Urinary bladder (tissue), 4 donors: ENCODE measurements around the gene ASF1A. TPM values are rescaled to one million over a fixed set of nuclear protein-coding genes. Genes with fewer than 3 reads are reported as not detected.
"Not testable (repeated sequence)": the region's sequence is repeated elsewhere in the genome, so short reads cannot be mapped to it uniquely, and the experiment has no call there.

ENCODE experiments used
- DNase-seq: peaks from one replicate; pipeline ENCODE4 v3.0.0-alpha.2; 2015; ENCODE audit errors: extremely low spot score
- H3K27ac ChIP-seq: one replicate; pipeline ENCODE4 v1.5.1; 2013; ENCODE audit warnings: low read depth, mild to moderate bottlenecking, moderate library complexity
- H3K36me3 ChIP-seq: one replicate; pipeline ENCODE4 v1.6.1; 2013; ENCODE audit warnings: mild to moderate bottlenecking, moderate library complexity; ENCODE audit not compliant: insufficient read depth
- H3K4me1 ChIP-seq: one replicate; pipeline ENCODE4 v1.6.1; 2013; ENCODE audit warnings: mild to moderate bottlenecking, moderate library complexity; ENCODE audit not compliant: insufficient read depth
- H3K4me3 ChIP-seq: one replicate; pipeline ENCODE4 v1.5.1; 2013; ENCODE audit warnings: low read depth, low read length
- WGBS: extraction: QIAGEN DNeasy Blood & Tissue Kit; methylation state at CpG from one replicate; pipeline ENCODE4 v1.1.7; 2013; 5-methylcytosine and 5-hydroxymethylcytosine counted together
- polyA plus RNA-seq: library from polyadenylated mRNA; stranded (reverse); fragments of 200-250 nt; gene quantifications from one replicate; pipeline ENCODE4 v1.2.3, GENCODE V29; 2013
- total RNA-seq: library from RNA; depleted of rRNA; stranded (reverse); fragments of >200 nt; gene quantifications from one replicate; pipeline ENCODE4 v1.2.3, GENCODE V29; 2014
- donor health status: healthy with polysubstance abuse.
- donor health status: healthy.

ASF1A gene
- total RNA-seq = 36.3 TPM
- 16.4 TPM for polyA plus RNA-seq

- H3K4me1 ChIP-seq = peaks cover 4% of the 10 kb centered on the region
- peak; percentile 99 for DNase-seq
- H3K36me3 ChIP-seq = no peaks in the 10 kb centered on the region
- peak within 1 kb of the TSS; percentile 94 for H3K27ac ChIP-seq
- H3K4me3 ChIP-seq = peak within 1 kb of the TSS; percentile 92
- under 1% methylated on average over 51 of the region's 51 CpGs for WGBS
Observed at GRCh38 chr6:118893807-118894424, at the start of gene ASF1A. Gene ASF1A (plus strand): TSS chr6:118894152. CDS start chr6:118894414, 262 bp downstream.

- H3K4me1 ChIP-seq = no peaks in the 10 kb centered on the region
- H3K36me3 ChIP-seq = no peaks in the 10 kb centered on the region
- H3K27ac ChIP-seq = no peak overlapping the region
- DNase-seq = no peak
- 87% methylated on average over 3 of the region's 3 CpGs for WGBS
- no peak overlapping the region for H3K4me3 ChIP-seq
Observed at GRCh38 chr6:118844915-118845314, 49.0 kb upstream of the ASF1A start.

GRCh38 chr6:118853408-118853807 lies 40.5 kb upstream of the ASF1A start:
- no peak for DNase-seq
- Histone ChIP-seq H3K27ac (no peak overlapping the region), H3K36me3 (no peaks in the 10 kb centered on the region), H3K4me1 (no peaks in the 10 kb centered on the region), H3K4me3 (no peak overlapping the region)
- WGBS = 97% methylated on average over 5 of the region's 5 CpGs

- WGBS = 90% methylated on average over 4 of the region's 4 CpGs
- Histone ChIP-seq H3K36me3 (no peaks in the 10 kb centered on the region), H3K27ac (no peak overlapping the region), H3K4me1 (no peaks in the 10 kb centered on the region), H3K4me3 (no peak overlapping the region)
- no peak for DNase-seq
Observed at GRCh38 chr6:118856301-118856700, 37.7 kb upstream of the ASF1A start.

- H3K27ac ChIP-seq = no peak overlapping the region
- no peak overlapping the region for H3K4me3 ChIP-seq
- DNase-seq = no peak
- H3K4me1 ChIP-seq = no peaks in the 10 kb centered on the region
- H3K36me3 ChIP-seq = no peaks in the 10 kb centered on the region
- 69% methylated on average over 3 of the region's 3 CpGs for WGBS
Observed at GRCh38 chr6:118859517-118860064, 34.4 kb upstream of the ASF1A start.

GRCh38 chr6:118860363-118860762 lies 33.6 kb upstream of the ASF1A start:
- Histone ChIP-seq H3K4me1 (no peaks in the 10 kb centered on the region), H3K27ac (no peak overlapping the region), H3K36me3 (no peaks in the 10 kb centered on the region), H3K4me3 (no peak overlapping the region)
- no peak for DNase-seq
- 99% methylated on average over 1 of the region's 1 CpG for WGBS

- Histone ChIP-seq H3K36me3 (no peaks in the 10 kb centered on the region), H3K4me1 (no peaks in the 10 kb centered on the region), H3K4me3 (no peak overlapping the region), H3K27ac (no peak overlapping the region)
- DNase-seq = no peak
- WGBS = 96% methylated on average over 10 of the region's 10 CpGs
Observed at GRCh38 chr6:118860880-118861279, 33.1 kb upstream of the ASF1A start.

- no peak for DNase-seq
- no peak overlapping the region for H3K4me3 ChIP-seq
- 99% methylated on average over 4 of the region's 4 CpGs for WGBS
- no peaks in the 10 kb centered on the region for H3K36me3 ChIP-seq
- H3K27ac ChIP-seq = no peak overlapping the region
- no peaks in the 10 kb centered on the region for H3K4me1 ChIP-seq
Observed at GRCh38 chr6:118862443-118862842, 31.5 kb upstream of the ASF1A start.

- Histone ChIP-seq H3K36me3 (no peaks in the 10 kb centered on the region), H3K27ac (no peak overlapping the region), H3K4me1 (no peaks in the 10 kb centered on the region), H3K4me3 (no peak overlapping the region)
- WGBS = 56% methylated on average over 7 of the region's 7 CpGs
- DNase-seq = no peak
Observed at GRCh38 chr6:118864341-118865099, 29.4 kb upstream of the ASF1A start.

GRCh38 chr6:118865100-118865391 lies 28.9 kb upstream of the ASF1A start:
- H3K27ac ChIP-seq = no peak overlapping the region
- H3K4me1 ChIP-seq = no peaks in the 10 kb centered on the region
- 35% methylated on average over 2 of the region's 2 CpGs for WGBS
- no peaks in the 10 kb centered on the region for H3K36me3 ChIP-seq
- no peak for DNase-seq
- H3K4me3 ChIP-seq = no peak overlapping the region

GRCh38 chr6:118867181-118867580 lies 26.8 kb upstream of the ASF1A start:
- no peak for DNase-seq
- no peaks in the 10 kb centered on the region for H3K4me1 ChIP-seq
- WGBS = 97% methylated on average over 4 of the region's 4 CpGs
- H3K4me3 ChIP-seq = no peak overlapping the region
- no peak overlapping the region for H3K27ac ChIP-seq
- no peaks in the 10 kb centered on the region for H3K36me3 ChIP-seq

GRCh38 chr6:118868901-118869300 lies 25.1 kb upstream of the ASF1A start:
- 92% methylated on average over 2 of the region's 2 CpGs for WGBS
- H3K4me1 ChIP-seq, H3K27ac ChIP-seq, H3K4me3 ChIP-seq, DNase-seq, H3K36me3 ChIP-seq: not testable (repeated sequence)

GRCh38 chr6:118869350-118869749 lies 24.6 kb upstream of the ASF1A start:
- DNase-seq = no peak

GRCh38 chr6:118869894-118870589 lies 23.9 kb upstream of the ASF1A start:
- H3K4me1 ChIP-seq = no peaks in the 10 kb centered on the region
- H3K27ac ChIP-seq = no peak overlapping the region
- no peaks in the 10 kb centered on the region for H3K36me3 ChIP-seq
- WGBS = 97% methylated on average over 2 of the region's 2 CpGs
- H3K4me3 ChIP-seq = no peak overlapping the region
- DNase-seq = no peak

More at GRCh38 chr6:118869350-118869749, 24.6 kb upstream of the ASF1A start:
- 93% methylated on average over 2 of the region's 2 CpGs for WGBS
- no peak overlapping the region for H3K4me3 ChIP-seq
- no peak overlapping the region for H3K27ac ChIP-seq
- no peaks in the 10 kb centered on the region for H3K4me1 ChIP-seq
- no peaks in the 10 kb centered on the region for H3K36me3 ChIP-seq
